RWPE1 (cell line): ENCODE measurements around the gene SLC2A14.
"Not testable (repeated sequence)": the region's sequence is repeated elsewhere in the genome, so short reads cannot be mapped to it uniquely, and the experiment has no call there.

ENCODE experiments used
- CTCF ChIA-PET: fragments of 350-600 bp; sonication (Branson Sonifier 250); formaldehyde crosslinking; extraction: SDS; loops from one replicate; lab custom pipeline; 2021; lab: Yijun Ruan, JAX
- POLR2A ChIA-PET: fragments of 400-600 bp; formaldehyde crosslinking; extraction: SDS; loops from one replicate; lab custom pipeline; 2020; ENCODE audit warnings: antibody characterized with exemption; ENCODE audit not compliant: low non-redundant PET; lab: Yijun Ruan, JAX
- DNase-seq: peaks from one replicate; pipeline ENCODE4 v3.0.0; 2012; ENCODE audit warnings: low spot score
- H3K27ac ChIP-seq: fragments of 450-650 bp; 2 replicates; pipeline ENCODE4 v1.5.1; 2017
- TF ChIP-seq, protein P1 (sequence below): fragments of 450-650 bp; conservative IDR thresholded peaks from 2 replicates; pipeline ENCODE4 v1.5.1; 2017; ENCODE audit warnings: low read depth, mild to moderate bottlenecking

SLC2A14 gene

DNA sequence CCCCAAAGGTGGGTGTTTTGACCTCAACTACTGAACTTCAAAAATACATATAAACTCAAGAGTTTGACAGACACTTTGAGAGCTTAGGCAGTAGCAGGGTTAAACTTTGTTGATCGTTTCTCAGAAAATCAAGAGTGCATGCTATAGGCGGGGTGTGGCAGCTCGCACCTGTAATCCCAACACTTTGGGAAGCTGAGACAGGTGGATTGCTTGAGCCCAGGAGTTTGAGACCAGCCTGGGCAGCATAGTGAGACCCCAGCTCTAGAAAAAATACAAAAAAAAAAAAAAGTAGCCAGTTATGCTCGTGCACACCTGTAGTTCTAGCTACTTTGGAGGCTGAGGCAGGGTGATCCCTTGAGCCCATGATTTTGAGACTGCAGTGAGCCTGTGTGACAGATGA lies 71.3 kb downstream of the SLC2A14 start:
- ChIA-PET CTCF (interaction anchor here (0.6 kb wide), 1 partner anchor 96 kb away, joined by 4 read pairs; no protein-coding TSS in a partner anchor), POLR2A (no interaction called here)
- TF ChIP-seq, protein P1, sequence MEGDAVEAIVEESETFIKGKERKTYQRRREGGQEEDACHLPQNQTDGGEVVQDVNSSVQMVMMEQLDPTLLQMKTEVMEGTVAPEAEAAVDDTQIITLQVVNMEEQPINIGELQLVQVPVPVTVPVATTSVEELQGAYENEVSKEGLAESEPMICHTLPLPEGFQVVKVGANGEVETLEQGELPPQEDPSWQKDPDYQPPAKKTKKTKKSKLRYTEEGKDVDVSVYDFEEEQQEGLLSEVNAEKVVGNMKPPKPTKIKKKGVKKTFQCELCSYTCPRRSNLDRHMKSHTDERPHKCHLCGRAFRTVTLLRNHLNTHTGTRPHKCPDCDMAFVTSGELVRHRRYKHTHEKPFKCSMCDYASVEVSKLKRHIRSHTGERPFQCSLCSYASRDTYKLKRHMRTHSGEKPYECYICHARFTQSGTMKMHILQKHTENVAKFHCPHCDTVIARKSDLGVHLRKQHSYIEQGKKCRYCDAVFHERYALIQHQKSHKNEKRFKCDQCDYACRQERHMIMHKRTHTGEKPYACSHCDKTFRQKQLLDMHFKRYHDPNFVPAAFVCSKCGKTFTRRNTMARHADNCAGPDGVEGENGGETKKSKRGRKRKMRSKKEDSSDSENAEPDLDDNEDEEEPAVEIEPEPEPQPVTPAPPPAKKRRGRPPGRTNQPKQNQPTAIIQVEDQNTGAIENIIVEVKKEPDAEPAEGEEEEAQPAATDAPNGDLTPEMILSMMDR: no peak
- no peak overlapping the region for H3K27ac ChIP-seq
- no peak for DNase-seq

DNA sequence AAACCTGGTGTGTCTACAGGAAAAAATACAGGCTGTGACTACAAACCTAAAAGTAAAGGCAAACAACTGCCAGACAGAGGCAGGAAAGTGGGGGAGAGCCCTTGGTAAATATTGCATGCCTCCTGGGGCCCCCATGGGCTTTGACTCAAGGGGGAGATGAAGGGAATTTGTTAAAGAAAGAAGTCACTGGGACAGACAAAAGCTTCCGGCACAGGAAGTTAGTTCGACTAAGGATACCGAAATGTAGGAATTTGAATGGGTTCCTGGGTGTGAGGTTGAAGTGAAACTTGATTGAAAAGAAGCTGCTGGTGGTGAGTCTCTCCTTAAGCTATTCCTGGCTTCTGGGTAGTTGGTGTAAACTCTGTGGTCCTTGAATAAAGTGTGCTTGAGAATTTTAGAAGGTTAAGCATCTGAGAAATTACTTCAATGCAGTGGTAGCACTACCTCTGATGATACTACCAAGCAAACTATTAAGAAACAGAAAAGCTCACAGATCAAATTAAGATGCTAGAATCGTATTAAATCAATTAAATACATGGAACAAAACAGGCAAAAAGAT lies 73.9 kb downstream of the SLC2A14 start:
- CTCF ChIA-PET: not testable (repeated sequence)

DNA sequence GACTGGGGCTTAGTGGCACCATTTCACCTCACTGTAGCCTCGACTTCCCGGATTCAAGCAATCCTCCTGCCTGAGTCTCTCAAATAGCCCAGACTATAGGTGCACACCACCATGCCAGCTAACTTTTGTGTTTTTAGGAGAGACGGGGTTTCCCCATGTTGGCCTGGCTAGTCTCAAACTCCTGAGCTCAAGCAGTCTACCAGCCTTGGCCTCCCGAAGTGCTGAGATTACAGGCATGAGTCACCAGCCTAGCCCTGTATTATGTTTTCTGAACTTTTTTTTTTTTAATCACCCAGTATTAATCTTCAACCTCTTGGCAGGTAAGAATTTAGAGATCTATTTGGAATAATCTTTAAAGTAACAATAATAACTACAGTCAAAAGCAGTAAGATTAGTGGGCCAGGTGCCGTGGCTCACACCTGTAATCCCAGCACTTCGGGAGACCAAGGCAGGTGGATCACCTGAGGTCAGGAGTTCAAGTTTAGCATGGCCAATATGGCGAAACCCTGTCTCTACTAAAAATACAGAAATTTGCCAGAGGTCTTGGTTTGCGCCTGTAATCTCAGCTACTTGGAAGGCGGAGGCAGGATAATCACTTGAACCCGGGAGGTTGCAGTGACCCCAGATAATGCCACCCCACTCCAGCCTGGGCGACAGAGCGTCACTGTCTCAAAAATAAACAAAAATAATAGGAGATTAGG lies 74.9 kb downstream of the SLC2A14 start:
- CTCF ChIA-PET: no interaction called here
- no peak for DNase-seq
- TF ChIP-seq, protein P1: no peak
- POLR2A ChIA-PET: no interaction called here
- H3K27ac ChIP-seq: no peak overlapping the region

More for the DNA sequence above, 73.9 kb downstream of the SLC2A14 start:
- DNase-seq, POLR2A ChIA-PET, H3K27ac ChIP-seq: not testable (repeated sequence)

DNA sequence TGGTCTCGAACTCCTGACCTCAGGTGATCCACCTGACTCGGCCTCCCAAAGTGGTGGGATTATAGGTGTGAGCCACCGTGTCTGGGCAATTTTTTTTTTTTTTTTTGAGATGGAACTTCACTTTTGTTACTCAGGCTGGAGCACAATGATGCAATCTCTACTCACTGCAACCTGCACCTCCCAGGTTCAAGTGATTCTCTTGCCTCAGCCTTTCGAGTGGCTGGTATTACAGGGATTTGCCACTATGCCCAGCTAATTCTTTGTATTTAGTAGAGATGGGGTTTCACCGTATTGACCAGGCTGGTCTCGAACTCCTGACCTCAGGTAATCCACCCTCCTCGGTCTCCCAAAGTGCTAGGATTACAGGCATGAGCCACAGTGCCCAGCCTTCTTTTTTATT lies 75.4 kb downstream of the SLC2A14 start:
- DNase-seq, H3K27ac ChIP-seq, CTCF ChIA-PET, POLR2A ChIA-PET: not testable (repeated sequence)

DNA sequence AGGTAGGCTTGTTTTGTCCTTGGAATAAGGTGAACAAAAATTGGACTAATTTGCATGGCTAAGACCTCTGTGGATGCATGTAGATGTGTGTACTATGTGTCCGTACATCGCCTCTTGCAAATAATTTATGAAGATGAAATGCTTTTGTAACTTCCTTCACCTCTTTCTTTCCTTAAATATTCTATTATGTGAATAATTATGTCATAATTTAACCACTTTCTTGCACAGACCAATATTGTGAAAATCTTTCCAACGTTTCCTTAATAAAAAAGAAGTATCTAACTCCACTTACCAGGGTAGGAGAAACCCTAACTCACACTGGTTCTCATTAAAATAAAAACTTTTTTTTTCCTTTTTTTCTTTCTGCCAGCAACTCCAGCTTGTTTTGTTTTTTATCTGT lies 79.5 kb downstream of the SLC2A14 start:
- no peak for DNase-seq
- TF ChIP-seq, protein P1: no peak
- POLR2A ChIA-PET: no interaction called here
- CTCF ChIA-PET: no interaction called here
- H3K27ac ChIP-seq: no peak overlapping the region

DNA sequence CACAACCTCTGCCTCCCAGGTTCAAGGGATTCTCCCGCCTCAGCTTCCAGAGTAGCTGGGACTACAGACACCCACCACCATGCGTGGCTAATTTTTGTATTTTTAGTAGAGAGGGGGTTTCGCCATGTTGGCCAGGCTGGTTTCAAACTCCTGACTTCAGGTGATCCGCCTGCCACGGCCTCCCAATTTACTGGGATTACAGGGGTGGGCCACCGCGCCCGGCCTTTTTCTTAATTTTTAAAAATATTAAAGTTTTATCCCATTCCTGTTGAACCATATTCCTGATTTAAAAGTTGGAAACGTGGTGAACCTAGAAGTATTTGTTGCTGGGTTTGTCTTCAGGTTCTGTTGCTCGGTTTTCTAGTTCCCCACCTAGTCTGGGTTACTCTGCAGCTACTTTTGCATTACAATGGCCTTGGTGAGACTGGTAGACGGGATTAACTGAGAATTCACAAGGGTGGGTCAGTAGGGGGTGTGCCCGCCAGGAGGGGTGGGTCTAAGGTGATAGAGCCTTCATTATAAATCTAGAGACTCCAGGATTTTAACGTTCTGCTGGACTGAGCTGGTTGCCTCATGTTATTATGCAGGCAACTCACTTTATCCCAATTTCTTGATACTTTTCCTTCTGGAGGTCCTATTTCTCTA lies 83.7 kb downstream of the SLC2A14 start, which contains the start of gene NANOG:
TSS of gene NANOG (plus strand) at position 519 of the 645 bp plus-strand sequence. CDS start 213 bp downstream, outside the sequence.
- POLR2A ChIA-PET, DNase-seq, H3K27ac ChIP-seq, CTCF ChIA-PET: not testable (repeated sequence)

DNA sequence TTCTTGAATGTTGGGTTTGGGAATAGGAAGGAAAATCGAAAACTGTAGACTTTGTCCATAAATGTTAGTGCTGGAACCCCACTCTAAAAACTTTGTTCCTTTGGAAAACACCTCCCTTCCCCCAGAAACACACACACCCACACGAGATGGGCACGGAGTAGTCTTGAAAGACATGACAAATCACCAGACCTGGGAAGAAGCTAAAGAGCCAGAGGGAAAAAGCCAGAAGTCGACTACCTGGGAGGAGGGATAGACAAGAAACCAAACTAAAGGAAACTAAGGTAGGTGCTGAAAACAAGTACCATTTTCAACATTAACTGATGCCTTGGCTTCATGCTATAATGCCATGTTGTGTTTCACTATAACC lies 84.4 kb downstream of the SLC2A14 start:
- H3K27ac ChIP-seq: no peak overlapping the region
- ChIA-PET CTCF (interaction anchor here (0.6 kb wide), 1 partner anchor 434 kb away, joined by 3 read pairs; no protein-coding TSS in a partner anchor), POLR2A (no interaction called here)
- TF ChIP-seq, protein P1: no peak
- DNase-seq: no peak
